HG03520 (cell line): ENCODE measurements around the gene DXO.
"Not testable (repeated sequence)": the region's sequence is repeated elsewhere in the genome, so short reads cannot be mapped to it uniquely, and the experiment has no call there.

ENCODE experiments used
- ATAC-seq: cut with Tn5 transposase; IDR thresholded peaks from one replicate; pipeline ENCODE4 v1.9.1; 2021; ENCODE audit warnings: mild to moderate bottlenecking, moderate library complexity; ENCODE audit not compliant: unreplicated experiment

DXO gene

GRCh38 chr6:31932137-31932536 is 39.8 kb downstream of the DXO start:
- not testable (repeated sequence) for ATAC-seq

- no peak for ATAC-seq
Measured at GRCh38 chr6:31930962-31931361, 41.0 kb downstream of the DXO start.

- no peak for ATAC-seq
Measured at GRCh38 chr6:31928672-31928939, 43.3 kb downstream of the DXO start.

GRCh38 chr6:31927863-31928671 is 43.9 kb downstream of the DXO start:
- no peak for ATAC-seq

- no peak for ATAC-seq
Measured at GRCh38 chr6:31927242-31927862, 44.6 kb downstream of the DXO start, which contains the start of gene C2. C2 (plus strand) TSS chr6:31927717; CDS start chr6:31927753, 36 bp downstream.

GRCh38 chr6:31922942-31923341 is 49.0 kb downstream of the DXO start:
- no peak for ATAC-seq

GRCh38 chr6:31920811-31921210 is 51.1 kb downstream of the DXO start:
- no peak for ATAC-seq
